ENCODE data around the gene GSX2. TPM values are rescaled to one million over a fixed set of nuclear protein-coding genes. Genes with fewer than 3 reads are reported as not detected.

GSX2 gene
- total and polyA plus RNA-seq, 2 of the 8 experiments (the other 6 are each of a cell fraction or from before 2014, with no cell fraction given): not detected

DNA sequence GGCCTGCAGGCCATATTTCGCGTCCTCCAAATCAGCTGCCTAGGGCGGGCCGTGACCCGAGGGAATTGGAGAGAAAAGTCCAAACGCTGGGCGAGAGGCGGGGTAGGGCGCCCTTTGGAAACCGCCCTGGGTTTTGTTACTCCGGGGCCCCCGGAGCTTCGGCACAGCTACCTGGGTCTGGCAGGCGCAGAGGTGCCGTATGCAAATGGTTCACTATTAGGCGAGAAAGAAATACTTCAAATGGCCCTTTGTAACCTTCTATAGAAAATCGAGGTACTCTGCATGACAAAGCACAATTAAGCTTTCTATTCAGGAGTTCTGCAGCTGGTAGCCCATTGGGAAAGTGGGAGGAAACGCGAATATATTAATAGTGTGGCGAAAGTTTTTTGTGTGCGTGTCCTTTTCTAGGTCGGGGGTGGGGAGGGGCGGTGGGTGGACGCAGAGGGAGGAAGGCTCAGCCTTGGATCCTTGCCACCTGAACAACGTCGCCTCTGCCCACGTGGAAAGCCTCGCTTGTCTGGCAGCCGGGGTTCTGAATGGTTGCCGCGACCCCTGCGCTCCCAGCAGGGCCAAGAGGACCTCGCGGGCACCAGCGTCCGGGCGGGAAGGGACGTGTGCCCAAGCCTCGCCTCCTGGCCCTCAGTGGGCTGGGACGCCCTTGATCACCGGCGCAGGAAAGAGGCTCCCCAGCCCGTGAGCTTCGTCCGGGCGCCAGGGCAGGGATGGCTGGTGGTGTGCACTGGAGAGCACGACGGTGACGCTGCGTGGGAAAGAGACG is 9.5 kb downstream of the GSX2 start (continued):
- TF ChIP-seq, protein P1, sequence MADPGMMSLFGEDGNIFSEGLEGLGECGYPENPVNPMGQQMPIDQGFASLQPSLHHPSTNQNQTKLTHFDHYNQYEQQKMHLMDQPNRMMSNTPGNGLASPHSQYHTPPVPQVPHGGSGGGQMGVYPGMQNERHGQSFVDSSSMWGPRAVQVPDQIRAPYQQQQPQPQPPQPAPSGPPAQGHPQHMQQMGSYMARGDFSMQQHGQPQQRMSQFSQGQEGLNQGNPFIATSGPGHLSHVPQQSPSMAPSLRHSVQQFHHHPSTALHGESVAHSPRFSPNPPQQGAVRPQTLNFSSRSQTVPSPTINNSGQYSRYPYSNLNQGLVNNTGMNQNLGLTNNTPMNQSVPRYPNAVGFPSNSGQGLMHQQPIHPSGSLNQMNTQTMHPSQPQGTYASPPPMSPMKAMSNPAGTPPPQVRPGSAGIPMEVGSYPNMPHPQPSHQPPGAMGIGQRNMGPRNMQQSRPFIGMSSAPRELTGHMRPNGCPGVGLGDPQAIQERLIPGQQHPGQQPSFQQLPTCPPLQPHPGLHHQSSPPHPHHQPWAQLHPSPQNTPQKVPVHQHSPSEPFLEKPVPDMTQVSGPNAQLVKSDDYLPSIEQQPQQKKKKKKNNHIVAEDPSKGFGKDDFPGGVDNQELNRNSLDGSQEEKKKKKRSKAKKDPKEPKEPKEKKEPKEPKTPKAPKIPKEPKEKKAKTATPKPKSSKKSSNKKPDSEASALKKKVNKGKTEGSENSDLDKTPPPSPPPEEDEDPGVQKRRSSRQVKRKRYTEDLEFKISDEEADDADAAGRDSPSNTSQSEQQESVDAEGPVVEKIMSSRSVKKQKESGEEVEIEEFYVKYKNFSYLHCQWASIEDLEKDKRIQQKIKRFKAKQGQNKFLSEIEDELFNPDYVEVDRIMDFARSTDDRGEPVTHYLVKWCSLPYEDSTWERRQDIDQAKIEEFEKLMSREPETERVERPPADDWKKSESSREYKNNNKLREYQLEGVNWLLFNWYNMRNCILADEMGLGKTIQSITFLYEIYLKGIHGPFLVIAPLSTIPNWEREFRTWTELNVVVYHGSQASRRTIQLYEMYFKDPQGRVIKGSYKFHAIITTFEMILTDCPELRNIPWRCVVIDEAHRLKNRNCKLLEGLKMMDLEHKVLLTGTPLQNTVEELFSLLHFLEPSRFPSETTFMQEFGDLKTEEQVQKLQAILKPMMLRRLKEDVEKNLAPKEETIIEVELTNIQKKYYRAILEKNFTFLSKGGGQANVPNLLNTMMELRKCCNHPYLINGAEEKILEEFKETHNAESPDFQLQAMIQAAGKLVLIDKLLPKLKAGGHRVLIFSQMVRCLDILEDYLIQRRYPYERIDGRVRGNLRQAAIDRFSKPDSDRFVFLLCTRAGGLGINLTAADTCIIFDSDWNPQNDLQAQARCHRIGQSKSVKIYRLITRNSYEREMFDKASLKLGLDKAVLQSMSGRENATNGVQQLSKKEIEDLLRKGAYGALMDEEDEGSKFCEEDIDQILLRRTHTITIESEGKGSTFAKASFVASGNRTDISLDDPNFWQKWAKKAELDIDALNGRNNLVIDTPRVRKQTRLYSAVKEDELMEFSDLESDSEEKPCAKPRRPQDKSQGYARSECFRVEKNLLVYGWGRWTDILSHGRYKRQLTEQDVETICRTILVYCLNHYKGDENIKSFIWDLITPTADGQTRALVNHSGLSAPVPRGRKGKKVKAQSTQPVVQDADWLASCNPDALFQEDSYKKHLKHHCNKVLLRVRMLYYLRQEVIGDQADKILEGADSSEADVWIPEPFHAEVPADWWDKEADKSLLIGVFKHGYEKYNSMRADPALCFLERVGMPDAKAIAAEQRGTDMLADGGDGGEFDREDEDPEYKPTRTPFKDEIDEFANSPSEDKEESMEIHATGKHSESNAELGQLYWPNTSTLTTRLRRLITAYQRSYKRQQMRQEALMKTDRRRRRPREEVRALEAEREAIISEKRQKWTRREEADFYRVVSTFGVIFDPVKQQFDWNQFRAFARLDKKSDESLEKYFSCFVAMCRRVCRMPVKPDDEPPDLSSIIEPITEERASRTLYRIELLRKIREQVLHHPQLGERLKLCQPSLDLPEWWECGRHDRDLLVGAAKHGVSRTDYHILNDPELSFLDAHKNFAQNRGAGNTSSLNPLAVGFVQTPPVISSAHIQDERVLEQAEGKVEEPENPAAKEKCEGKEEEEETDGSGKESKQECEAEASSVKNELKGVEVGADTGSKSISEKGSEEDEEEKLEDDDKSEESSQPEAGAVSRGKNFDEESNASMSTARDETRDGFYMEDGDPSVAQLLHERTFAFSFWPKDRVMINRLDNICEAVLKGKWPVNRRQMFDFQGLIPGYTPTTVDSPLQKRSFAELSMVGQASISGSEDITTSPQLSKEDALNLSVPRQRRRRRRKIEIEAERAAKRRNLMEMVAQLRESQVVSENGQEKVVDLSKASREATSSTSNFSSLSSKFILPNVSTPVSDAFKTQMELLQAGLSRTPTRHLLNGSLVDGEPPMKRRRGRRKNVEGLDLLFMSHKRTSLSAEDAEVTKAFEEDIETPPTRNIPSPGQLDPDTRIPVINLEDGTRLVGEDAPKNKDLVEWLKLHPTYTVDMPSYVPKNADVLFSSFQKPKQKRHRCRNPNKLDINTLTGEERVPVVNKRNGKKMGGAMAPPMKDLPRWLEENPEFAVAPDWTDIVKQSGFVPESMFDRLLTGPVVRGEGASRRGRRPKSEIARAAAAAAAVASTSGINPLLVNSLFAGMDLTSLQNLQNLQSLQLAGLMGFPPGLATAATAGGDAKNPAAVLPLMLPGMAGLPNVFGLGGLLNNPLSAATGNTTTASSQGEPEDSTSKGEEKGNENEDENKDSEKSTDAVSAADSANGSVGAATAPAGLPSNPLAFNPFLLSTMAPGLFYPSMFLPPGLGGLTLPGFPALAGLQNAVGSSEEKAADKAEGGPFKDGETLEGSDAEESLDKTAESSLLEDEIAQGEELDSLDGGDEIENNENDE (IDR thresholded peaks at IDR 0.05; ENCODE audit: insufficient replicate concordance, low read length): no peak

Measured in H1 (cell line).